ENCODE measurements around the gene VAV2.

VAV2 gene

GRCh38 chr9:133809335-133809734 is 182.8 kb downstream of the VAV2 start:
- H3K4me3 ChIP-seq (ENCODE audit: low read depth, low read length): no peak overlapping the region

GRCh38 chr9:133807818-133808217 is 184.3 kb downstream of the VAV2 start:
- H3K4me3 ChIP-seq (ENCODE audit: low read depth, low read length): no peak overlapping the region

- H3K4me3 ChIP-seq (ENCODE audit: low read depth, low read length): no peak overlapping the region
Measured at GRCh38 chr9:133807037-133807436, 185.1 kb downstream of the VAV2 start.

DNA sequence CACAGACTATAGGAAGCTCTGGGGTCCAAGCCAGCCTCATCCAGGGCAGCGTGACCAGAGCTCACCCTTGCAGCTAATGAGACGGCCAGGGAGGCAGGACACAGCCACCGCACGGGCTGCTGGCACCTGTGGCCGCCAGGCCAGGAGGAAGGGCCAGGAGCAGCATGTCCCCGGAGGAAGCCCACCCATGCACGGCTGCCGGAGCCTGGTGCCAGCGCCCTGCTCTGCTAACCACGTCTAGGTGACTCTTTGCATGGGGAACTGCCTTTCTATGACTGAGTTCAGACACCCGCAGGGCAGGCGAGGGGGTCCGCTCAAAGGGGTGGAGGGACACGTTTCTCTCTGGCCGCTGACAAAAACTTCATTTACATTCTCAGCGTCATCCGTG is 185.5 kb downstream of the VAV2 start:
- H3K4me3 ChIP-seq (ENCODE audit: low read depth, low read length): no peak overlapping the region

GRCh38 chr9:133805876-133806622 is 186.1 kb downstream of the VAV2 start:
- H3K4me3 ChIP-seq (ENCODE audit: low read depth, low read length): no peak overlapping the region

- no peak overlapping the region for H3K4me3 ChIP-seq (ENCODE audit: low read depth, low read length)
Measured at GRCh38 chr9:133804199-133804598, 187.9 kb downstream of the VAV2 start.

GRCh38 chr9:133803745-133804144 is 188.4 kb downstream of the VAV2 start:
- H3K4me3 ChIP-seq (ENCODE audit: low read depth, low read length): no peak overlapping the region

- H3K4me3 ChIP-seq (ENCODE audit: low read depth, low read length): no peak overlapping the region
Measured at GRCh38 chr9:133803028-133803585, 189.0 kb downstream of the VAV2 start.

GRCh38 chr9:133801739-133802138 is 190.4 kb downstream of the VAV2 start:
- H3K4me3 ChIP-seq (ENCODE audit: low read depth, low read length): no peak overlapping the region

GRCh38 chr9:133800266-133800665 is 191.9 kb downstream of the VAV2 start:
- H3K4me3 ChIP-seq (ENCODE audit: low read depth, low read length): no peak overlapping the region

GRCh38 chr9:133799716-133800115 is 192.4 kb downstream of the VAV2 start:
- H3K4me3 ChIP-seq (ENCODE audit: low read depth, low read length): no peak overlapping the region

GRCh38 chr9:133799106-133799505 is 193.0 kb downstream of the VAV2 start:
- H3K4me3 ChIP-seq (ENCODE audit: low read depth, low read length): no peak overlapping the region

- H3K4me3 ChIP-seq (ENCODE audit: low read depth, low read length): no peak overlapping the region
Measured at GRCh38 chr9:133798160-133798559, 194.0 kb downstream of the VAV2 start.

DNA sequence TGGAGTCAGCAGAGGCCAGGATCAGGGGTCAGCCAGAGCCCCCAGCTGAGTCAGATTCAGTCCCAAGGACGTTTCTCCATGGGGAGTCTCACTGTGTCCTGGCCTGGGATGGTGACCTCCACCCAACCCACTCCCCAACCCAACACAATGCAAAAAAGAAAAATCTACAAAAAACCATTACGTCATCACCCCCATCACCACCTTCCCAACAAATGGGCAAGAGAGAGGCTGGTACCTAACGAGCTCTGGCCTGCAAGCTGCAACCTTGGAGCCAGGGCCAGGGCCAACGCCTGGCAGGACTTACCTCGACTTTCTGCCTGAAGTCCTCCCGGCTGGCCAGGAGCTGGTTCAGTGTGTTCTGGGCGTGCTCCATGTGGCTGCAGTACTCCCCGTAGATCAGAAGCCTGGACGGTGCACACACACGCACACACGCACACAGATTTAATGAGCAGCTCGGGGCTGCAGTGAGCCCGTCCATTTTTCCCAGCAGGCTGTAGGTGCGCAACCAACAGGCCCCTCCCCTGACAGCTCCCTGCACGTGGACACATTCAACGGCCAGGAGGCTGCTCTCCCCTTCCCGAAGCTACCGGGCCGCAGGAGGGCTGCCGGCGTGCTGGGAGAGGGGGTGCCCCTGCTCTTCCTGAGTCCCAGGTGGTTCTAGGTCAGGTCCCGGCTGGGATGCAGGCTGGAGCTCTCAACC is 194.6 kb downstream of the VAV2 start:
- H3K4me3 ChIP-seq (ENCODE audit: low read depth, low read length): no peak overlapping the region

- no peak overlapping the region for H3K4me3 ChIP-seq (ENCODE audit: low read depth, low read length)
Measured at GRCh38 chr9:133796562-133796961, 195.6 kb downstream of the VAV2 start.

DNA sequence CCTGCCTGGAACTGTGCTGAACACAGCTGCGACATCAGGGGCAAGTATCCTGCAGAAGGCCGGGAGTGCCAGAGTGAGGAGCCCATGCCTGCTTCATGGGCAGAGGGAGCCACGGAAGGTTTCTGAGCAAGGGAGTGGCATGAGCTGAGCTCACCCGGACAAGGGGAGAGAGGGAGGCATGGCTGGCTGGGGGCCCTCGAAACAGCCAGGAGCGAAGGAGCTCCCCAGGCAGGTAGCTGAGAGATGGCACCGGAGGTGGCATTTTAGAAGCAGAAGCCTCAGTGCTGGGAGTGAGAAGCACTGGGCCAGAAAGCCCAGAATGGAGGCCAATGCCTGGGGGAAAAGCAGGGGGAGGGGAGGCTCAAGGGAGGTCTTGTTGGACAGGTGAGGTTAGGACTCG is 197.1 kb downstream of the VAV2 start:
- no peak overlapping the region for H3K4me3 ChIP-seq (ENCODE audit: low read depth, low read length)

- no peak overlapping the region for H3K4me3 ChIP-seq (ENCODE audit: low read depth, low read length)
Measured at GRCh38 chr9:133794016-133794760, 197.9 kb downstream of the VAV2 start.

DNA sequence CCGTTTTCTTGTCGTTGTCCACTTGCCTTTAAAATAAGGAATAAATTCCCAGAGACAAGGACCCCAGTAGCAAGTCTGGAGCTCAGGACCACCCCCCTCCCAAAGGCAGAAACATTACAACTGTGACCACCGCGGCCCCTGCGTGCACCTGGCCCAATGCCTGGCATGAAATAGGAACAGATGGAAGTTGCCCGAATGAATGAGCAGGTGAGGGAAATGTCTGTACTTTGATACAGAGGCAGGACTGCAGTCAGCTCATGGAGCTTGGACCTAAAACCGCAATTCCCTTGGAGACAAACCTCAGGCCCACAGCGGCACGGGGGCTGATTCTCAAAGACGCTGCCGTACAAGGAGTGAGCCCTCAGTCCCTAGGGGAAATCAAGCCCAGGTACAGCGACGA is 198.7 kb downstream of the VAV2 start:
- H3K4me3 ChIP-seq (ENCODE audit: low read depth, low read length): no peak overlapping the region

DNA sequence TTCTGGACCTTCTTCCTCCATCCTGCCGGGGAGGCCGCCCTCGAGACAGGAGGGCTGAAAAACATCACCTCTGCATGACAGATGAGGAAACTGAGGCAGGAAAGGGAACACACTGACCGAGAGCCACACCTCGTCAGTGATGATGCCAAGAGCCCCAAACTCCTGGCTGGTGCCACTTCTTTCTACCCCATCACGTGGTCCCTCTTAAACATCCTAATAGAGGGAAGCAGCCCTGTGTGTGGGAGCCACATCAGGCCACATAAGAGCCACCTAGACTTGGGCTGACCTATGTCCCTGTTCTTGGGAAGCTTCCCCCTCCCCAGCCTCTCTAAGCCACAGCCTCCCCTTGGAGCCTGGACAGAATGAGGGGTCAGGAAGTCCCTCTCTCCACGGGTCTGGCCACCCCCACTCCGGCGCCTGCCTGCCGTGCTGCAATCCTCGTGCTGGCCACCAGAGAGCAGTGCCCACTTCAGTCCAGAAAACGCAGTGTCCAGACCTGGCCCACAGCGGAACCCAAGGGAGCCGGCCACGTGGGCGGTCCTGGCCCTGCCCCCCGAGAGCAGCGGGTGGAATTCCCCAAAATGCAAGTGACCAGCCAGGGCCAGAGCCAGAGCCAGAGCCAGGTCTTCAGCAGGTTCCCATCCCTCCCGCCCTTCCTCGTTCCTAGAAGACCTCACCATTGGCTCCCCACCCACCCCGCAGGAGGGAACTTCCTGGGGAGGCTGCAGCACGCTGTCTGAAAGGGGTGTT is 199.2 kb downstream of the VAV2 start:
- no peak overlapping the region for H3K4me3 ChIP-seq (ENCODE audit: low read depth, low read length)

- H3K4me3 ChIP-seq (ENCODE audit: low read depth, low read length): no peak overlapping the region
Measured at GRCh38 chr9:133791735-133792649, 200.1 kb downstream of the VAV2 start.
